ENCODE measurements around the gene DPH1.
"Not testable (repeated sequence)": the region's sequence is repeated elsewhere in the genome, so short reads cannot be mapped to it uniquely, and the experiment has no call there.

DPH1 gene

GRCh38 chr17:2029911-2030778 lies at the start of gene DPH1:
Gene DPH1, plus strand, starts transcription at chr17:2030153. Its CDS starts 17 bp downstream, at chr17:2030170.
- DNase-seq (ENCODE audit: low read depth) = peak; percentile 83
- H3K4me3 ChIP-seq (ENCODE audit: low read length) = peak within 1 kb of the TSS; percentile 100
- TF ChIP-seq CTCF (conservative IDR thresholded peaks at IDR 0.05; ENCODE audit: low read depth, low read length) = no peak

GRCh38 chr17:1980665-1981250 lies 49.2 kb upstream of the DPH1 start:
- H3K4me3 ChIP-seq (ENCODE audit: low read length) = no peak overlapping the region
- TF ChIP-seq CTCF (conservative IDR thresholded peaks at IDR 0.05; ENCODE audit: low read depth, low read length) = no peak
- DNase-seq (ENCODE audit: low read depth) = no peak

- not testable (repeated sequence) for DNase-seq (ENCODE audit: low read depth); H3K4me3 ChIP-seq (ENCODE audit: low read length)
Observed at GRCh38 chr17:1982793-1983366, 47.1 kb upstream of the DPH1 start.

GRCh38 chr17:1985093-1985492 lies 44.9 kb upstream of the DPH1 start:
- no peak for DNase-seq (ENCODE audit: low read depth)
- H3K4me3 ChIP-seq (ENCODE audit: low read length) = no peak overlapping the region
- no peak for TF ChIP-seq CTCF (conservative IDR thresholded peaks at IDR 0.05; ENCODE audit: low read depth, low read length)

- H3K4me3 ChIP-seq (ENCODE audit: low read length) = no peak overlapping the region
- TF ChIP-seq CTCF (conservative IDR thresholded peaks at IDR 0.05; ENCODE audit: low read depth, low read length) = no peak
- no peak for DNase-seq (ENCODE audit: low read depth)
Observed at GRCh38 chr17:1985686-1986085, 44.3 kb upstream of the DPH1 start.

GRCh38 chr17:1986783-1987451 lies 43.0 kb upstream of the DPH1 start:
- TF ChIP-seq CTCF (conservative IDR thresholded peaks at IDR 0.05; ENCODE audit: low read depth, low read length) = no peak
- no peak overlapping the region for H3K4me3 ChIP-seq (ENCODE audit: low read length)
- DNase-seq (ENCODE audit: low read depth) = no peak

GRCh38 chr17:1989135-1989534 lies 40.8 kb upstream of the DPH1 start:
- TF ChIP-seq CTCF (conservative IDR thresholded peaks at IDR 0.05; ENCODE audit: low read depth, low read length) = no peak
- no peak overlapping the region for H3K4me3 ChIP-seq (ENCODE audit: low read length)
- no peak for DNase-seq (ENCODE audit: low read depth)

Data from retinal pigment epithelial cell (primary cell).